HT-29 (cell line): ENCODE measurements around the gene KCNE4. TPM values are rescaled to one million over a fixed set of nuclear protein-coding genes. Genes with fewer than 3 reads are reported as not detected.
A peak's percentile ranks its signal among the peaks of the same experiment; 100 is the strongest.

Source experiments
- DNase-seq: peaks from one replicate; pipeline ENCODE4 v3.0.0-alpha.2; 2015; ENCODE audit warnings: low spot score
- total RNA-seq: library from RNA; depleted of rRNA; stranded (reverse); fragments of >200 nt; shearing (Covaris generic); gene quantifications from 2 replicates; pipeline ENCODE4 v1.2.3, GENCODE V29; 2014

KCNE4 gene
- total RNA-seq, 1 experiment from 2014 or later: not detected

GRCh38 chr2:223040527-223040926, 11.5 kb upstream of the KCNE4 start:
- DNase-seq: no peak

DNA sequence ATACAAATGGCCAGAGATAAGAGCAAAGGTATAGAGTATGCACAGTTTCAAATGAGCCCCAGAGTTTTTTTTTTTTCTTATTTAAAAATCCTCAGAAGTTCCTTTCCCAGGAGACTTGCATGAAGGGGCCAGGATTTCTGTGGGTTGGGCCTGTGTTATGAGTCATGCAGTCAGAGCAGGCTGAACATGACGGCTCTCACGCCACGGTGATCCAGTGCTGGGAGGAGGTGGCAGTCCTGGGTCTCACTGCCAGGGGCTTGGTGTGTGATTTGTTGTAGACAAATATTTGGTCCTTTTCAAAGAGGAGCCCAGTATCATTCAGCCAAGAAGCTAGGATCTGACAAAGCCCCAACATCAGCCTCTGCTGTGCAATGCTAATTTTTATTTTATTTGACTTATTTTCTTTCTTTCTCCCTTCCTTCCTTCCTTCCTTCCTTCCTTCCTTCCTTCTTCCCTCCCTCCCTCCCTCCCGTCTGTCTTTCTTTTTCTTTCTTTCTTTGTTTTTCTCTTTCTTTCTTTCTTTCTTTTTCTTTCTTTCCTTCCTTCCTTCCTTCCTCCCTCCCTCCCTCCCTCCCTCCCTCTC, 10.4 kb upstream of the KCNE4 start:
- DNase-seq: peak; percentile 50

DNA sequence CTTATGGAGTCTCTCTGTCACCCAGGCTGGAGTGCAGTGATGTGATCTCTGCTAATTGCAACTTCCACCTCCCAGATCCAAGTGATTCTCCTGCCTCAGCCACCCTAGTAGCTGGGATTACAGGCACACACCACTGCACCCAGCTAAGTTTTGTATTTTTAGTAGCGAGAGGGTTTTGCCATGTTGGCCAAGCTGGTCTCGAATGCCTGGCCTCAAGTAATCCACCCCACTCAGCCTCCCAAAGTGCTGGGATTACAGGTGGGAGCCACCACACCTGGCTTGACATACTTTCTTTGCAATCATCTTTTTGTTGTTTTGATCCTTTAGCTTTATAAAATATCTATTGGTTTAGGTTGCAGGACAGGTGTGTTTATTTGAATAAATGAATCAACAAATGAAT, 9.7 kb upstream of the KCNE4 start:
- no peak for DNase-seq

- no peak for DNase-seq
Observed at GRCh38 chr2:223042704-223043118, 9.3 kb upstream of the KCNE4 start.

DNA sequence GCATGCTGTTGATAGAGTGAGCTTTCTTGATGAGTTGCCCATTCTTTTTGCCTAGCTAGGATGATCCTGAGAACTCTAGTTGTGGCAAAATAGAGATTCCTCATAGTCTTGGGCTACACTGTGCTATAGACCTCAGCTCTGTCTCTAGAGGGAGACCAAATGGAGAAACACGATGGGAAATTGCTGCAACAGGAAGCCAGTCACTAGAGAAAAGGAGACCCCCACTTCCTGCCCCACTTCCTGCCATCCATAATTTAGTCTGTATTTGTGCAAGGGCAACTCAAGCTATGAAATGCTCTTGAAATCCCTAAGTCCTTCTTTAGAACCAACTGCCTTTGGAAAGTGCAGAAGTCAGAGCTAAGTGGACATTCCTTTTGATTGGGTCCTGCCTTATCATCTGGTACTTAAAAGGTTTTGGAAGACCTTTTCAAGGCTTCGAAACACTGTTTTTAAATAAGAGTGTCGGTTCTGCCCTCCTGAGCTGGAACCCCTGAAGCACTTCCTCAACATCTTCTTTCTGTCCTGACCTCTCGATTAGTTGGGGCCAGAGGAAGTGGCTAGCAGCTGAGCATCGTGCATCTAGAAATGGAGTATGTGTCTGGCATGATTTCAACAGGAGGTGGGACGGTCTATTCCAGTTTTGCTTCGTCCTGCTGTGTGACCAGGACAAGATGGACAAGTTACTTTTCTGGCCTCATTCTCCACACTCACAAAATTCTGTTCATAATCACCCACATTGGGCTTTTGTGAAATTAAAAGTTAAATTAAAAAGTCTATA, 8.6 kb upstream of the KCNE4 start:
- DNase-seq: no peak

GRCh38 chr2:223044092-223044836, 7.7 kb upstream of the KCNE4 start:
- no peak for DNase-seq

DNA sequence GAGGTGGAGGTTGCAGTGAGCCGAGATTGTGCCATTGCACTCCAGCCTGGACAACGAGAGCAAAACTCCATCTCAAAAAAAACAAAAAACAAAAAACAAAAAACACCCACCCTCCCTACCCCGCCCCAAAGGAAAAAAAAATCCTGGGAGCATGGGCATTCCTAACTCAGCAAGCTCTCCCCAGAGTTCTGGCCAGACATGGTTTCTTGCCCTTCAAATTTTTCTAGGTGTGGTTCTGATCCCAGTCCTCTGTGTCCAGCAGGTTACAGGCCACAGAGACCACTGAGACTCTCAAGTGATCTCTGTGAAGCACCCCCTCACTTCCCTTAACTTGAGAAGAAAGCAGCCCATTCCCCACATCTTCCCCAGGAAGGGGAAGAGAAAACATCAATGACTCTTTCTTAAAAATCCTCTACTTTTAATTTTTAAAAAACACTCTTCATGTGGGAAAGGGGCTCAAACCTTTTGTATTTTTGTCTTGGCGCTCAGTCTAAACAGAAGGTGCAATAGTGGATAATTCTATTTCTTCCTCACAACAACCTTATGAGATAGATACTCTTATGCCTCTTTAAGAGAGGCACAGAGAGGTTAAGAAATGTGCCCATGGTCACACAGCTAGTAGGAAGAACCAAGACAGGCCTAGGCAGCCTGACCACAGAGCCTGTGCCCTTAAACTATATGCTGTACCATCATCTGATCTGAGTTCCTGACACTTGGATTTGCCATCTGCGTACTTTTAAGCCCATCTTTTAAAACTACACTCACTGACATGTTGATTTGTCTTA, 6.9 kb upstream of the KCNE4 start:
- no peak for DNase-seq

DNA sequence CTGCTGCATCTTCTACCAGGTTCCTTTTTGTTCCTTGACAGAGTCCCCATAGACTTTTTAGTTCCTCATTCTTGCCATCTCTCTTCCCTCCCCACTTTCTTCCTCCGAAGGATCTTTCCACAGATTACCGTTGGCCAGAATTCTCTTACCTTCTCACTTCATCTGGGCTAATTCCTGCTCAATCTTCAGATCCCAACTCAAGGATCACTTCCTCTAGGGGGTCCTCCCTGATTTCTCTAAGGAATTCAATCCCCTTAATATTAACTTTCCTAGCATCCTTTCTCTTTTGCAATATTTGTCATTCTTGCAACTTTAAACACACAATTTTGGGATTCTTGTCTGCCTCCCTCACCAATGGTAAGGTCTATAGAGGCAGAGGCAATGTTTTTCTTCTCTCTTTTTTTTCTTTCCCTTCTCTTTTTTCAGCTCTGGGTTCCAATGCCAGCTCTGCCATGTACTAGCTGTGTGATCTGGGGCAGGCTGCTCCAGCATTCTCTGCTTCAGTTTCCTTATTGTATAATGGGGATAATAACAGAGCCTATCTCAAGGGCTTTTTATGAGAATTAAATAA, 5.4 kb upstream of the KCNE4 start:
- DNase-seq: no peak

DNA sequence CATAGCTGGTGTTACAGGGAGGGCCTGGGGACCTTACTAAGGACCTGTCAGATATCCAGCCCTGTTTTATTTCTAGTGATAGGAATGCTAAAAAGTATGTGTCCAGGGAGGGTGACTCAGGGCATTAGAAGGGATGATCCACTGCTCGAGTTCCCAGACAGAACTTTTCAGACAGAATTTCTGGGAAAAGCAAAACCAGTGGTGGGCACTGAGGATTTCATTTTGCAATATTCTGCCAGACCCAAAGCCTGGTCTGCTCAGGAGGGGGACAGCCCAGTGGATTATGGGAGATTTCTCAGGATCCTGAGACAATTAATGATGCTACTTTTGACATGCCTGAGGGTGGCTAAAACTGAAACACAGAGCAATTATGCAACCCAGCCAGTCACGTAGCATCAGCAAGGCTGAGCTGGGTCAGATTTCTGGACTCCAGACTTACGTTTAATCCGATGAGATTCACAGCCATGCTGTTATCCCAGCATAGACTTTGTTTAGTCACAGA, 4.7 kb upstream of the KCNE4 start:
- DNase-seq: no peak

- no peak for DNase-seq
Observed at GRCh38 chr2:223048519-223048918, 3.5 kb upstream of the KCNE4 start.

DNA sequence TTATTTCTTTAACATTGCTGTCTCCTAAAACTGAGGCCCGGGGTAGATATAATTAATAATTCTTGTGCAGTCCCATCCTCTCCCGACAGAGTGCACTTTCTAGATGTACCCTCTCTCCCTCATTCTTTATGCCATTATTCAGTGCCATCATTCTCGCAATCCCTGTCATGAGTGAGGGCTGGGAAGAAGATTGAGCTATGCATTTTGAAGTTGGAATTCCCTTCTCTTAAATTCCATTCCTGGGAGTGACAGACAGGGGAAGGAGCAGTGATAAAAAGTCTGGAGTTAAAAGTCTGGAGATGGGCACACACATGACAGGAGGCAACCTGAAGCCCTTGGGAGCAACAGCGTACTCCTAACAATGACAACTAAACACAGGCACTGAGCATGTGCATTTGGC, 2.6 kb upstream of the KCNE4 start:
- no peak for DNase-seq

DNA sequence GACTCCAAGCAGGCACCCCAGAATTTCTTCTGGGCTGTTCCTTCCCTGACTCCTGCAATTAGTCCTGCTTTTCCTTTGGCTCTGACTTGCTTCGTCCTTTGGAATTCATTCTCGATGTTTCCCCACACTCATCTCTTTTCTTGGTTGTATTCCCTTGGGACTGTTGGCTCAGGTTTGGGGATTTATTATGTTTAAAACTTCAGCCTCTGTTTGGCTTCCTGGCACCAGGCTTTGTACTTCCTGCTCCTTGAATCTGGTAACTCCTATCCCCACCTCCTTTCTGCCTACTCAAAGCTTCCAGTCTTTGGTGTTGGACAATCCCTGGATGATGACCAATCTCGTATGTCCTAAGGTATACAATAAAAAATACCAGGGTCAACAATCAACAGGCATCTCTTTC, 1.8 kb upstream of the KCNE4 start:
- DNase-seq: no peak

DNA sequence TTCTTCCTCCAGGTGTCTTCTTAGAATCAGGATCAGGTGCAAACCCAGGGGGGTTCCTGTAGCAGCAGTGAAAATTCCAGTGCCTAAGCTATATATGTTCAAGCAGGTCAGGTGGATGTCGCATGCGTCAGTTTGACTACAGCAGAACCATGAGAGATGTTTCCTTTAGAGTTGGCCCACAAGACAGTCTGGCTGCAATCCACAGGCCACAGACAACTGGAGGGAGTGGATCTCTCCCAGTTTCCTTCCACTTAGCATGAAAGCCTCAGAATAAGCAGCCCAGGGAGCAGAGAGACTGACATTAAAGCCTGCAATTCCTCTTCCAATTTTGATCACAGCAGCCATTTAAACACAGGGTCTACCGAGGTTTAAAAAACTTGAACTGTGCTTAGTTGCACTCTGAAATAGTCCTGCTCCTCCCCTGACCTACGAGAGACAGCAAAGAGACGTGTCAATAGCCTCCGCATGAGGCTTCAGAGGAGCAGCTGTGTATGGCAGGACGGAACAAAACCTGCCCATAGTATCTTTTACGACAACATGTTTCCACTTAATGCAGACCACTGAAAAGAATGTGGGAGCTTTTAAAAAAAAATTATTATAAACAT, 988 bp upstream of the KCNE4 start:
- DNase-seq: no peak

- no peak for DNase-seq
Observed at GRCh38 chr2:223052548-223053483, 826 bp downstream of the KCNE4 start.

GRCh38 chr2:223053484-223054192, 1.6 kb downstream of the KCNE4 start:
- no peak for DNase-seq

- no peak for DNase-seq
Observed at GRCh38 chr2:223054193-223054781, 2.3 kb downstream of the KCNE4 start.

DNA sequence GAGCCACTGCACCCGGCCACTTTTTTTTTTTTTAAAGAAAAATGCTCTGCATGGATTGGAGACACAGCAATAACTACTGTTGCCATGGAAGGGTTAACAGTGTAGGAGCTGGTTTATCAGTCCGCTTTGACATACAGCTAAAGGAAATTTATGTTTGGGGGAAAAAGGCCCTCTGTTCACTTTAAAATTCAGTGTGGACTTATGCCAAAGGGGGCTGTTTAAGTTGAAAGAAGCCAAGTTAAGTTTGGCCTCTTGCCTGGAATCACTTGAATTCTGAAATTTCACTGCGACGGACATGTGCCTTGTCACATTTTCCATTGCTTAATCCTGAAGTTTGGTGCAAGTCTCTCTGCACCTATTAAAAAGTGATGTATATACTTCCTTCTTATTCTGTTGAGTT, 3.1 kb downstream of the KCNE4 start:
- no peak for DNase-seq

DNA sequence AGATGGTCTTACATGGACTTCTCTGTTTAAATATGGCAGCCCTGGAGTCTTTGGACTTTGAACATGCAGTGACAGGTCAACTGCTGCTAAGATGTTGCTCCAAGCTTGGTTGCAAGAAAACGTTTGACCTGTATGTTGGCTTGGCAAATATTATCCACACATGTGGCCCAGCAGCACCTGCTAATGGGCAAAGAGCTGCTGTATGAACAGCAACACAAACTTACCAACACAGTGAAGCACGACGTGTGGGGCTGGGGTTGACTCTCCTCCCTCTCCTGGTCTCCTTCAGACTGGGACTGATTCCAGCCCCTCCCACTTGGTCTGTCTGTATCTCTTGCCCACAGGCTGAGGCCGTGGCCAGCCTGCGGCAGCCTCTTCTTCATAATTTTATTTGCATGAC, 3.8 kb downstream of the KCNE4 start:
- DNase-seq: no peak
